ENCODE results near the gene INPP5A. TPM values are rescaled to one million over a fixed set of nuclear protein-coding genes. Genes with fewer than 3 reads are reported as not detected.

INPP5A gene
- total and polyA plus RNA-seq, 2 experiments from 2014 or later: 41.2 to 53.6 TPM

DNA sequence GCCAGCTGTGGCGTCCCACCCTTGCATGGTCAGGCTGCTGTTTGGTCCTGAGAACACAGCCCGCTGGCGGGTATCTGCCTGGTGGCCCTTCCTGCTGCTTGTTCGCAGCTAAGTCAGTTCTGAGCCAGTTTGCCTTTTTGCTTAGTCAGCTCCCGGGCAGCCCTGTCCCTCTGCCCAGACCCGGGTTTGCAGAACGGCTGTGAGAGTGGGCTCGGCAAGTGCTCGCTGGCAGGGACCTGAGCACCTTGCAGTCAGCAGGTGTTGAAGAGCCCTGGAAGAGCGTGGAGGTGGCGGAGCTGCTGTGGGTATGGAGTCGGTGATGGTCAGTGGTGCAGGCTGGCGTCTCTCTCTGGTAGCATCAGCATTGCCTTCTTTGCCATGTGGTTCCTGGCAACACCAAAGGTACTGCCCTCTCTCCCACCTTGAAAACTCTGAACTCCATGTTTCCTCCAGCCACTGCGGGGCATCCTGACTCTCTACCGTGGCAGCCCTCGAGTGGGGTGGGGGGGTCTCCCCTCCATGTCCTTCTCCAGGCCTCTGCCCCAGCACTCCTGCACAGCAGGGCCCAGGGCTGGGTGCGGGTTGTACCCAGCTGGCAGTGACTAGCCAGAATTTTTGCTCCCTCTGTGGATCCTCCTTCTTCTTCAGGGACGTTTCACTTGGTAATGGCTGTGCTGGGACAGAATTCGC lies 4.6 kb downstream of the INPP5A start:
- Histone ChIP-seq H3K4me3 (no peak overlapping the region), H3K4me2 (no peak overlapping the region), H4K20me1 (ENCODE audit: insufficient read depth, poor library complexity, severe bottlenecking) (peaks cover 66% of the 10 kb centered on the region), H3K4me1 (ENCODE audit: insufficient read depth) (peaks cover 40% of the 10 kb centered on the region), H3K9me3 (ENCODE audit: low read depth) (no peaks in the 10 kb centered on the region), H3K9me2 (replicated peaks; ENCODE audit: insufficient read depth) (no peaks in the 10 kb centered on the region), H3K27me3 (no peaks in the 10 kb centered on the region), H3K36me3 (replicated peaks; ENCODE audit: insufficient read depth, low read depth) (no peaks in the 10 kb centered on the region), H2AFZ (no peak overlapping the region), H3K27ac (no peak overlapping the region), H3K79me2 (peaks cover 88% of the 10 kb centered on the region)
- TF ChIP-seq EZH2 (IDR thresholded peaks at IDR 0.05; ENCODE audit: borderline replicate concordance): no peak
- WGBS (ENCODE audit: low lambda C conversion rate, missing lambda C conversion rate): 91% methylated on average over 18 of the region's 19 CpGs
- no peak for DNase-seq (ENCODE audit: low spot score)

DNA sequence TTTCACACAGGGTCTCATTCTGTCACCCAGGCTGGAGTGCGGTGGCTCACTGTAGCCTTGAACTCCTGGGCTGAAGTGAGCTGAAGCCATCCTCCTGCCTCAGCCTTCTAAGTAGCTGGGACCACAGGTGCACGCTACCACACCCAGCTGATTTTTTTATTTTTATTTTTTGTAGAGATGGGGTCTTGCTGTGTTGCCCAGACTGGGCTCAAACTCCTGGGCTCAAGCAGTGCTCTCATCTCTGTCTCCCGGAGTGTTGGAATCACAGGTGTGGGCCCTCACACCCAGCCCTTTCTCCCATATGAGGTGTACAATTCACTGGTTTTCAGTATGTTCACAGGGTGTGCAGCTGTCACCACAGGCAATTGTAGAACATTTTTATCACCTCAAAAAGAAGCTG lies 5.2 kb downstream of the INPP5A start:
- H3K4me1 ChIP-seq (ENCODE audit: insufficient read depth): peaks cover 40% of the 10 kb centered on the region
- no peaks in the 10 kb centered on the region for H3K9me2 ChIP-seq (replicated peaks; ENCODE audit: insufficient read depth)
- no peaks in the 10 kb centered on the region for H3K27me3 ChIP-seq
- H3K9me3 ChIP-seq (ENCODE audit: low read depth): no peaks in the 10 kb centered on the region
- TF ChIP-seq, protein P1, sequence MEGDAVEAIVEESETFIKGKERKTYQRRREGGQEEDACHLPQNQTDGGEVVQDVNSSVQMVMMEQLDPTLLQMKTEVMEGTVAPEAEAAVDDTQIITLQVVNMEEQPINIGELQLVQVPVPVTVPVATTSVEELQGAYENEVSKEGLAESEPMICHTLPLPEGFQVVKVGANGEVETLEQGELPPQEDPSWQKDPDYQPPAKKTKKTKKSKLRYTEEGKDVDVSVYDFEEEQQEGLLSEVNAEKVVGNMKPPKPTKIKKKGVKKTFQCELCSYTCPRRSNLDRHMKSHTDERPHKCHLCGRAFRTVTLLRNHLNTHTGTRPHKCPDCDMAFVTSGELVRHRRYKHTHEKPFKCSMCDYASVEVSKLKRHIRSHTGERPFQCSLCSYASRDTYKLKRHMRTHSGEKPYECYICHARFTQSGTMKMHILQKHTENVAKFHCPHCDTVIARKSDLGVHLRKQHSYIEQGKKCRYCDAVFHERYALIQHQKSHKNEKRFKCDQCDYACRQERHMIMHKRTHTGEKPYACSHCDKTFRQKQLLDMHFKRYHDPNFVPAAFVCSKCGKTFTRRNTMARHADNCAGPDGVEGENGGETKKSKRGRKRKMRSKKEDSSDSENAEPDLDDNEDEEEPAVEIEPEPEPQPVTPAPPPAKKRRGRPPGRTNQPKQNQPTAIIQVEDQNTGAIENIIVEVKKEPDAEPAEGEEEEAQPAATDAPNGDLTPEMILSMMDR (IDR thresholded peaks at IDR 0.05; ENCODE audit: poor library complexity): no peak
- no peak for TF ChIP-seq EZH2 (IDR thresholded peaks at IDR 0.05; ENCODE audit: borderline replicate concordance)
- no peak for TF ChIP-seq EZH2phosphoT487 (IDR thresholded peaks at IDR 0.05; ENCODE audit: low read depth, severe bottlenecking, unreplicated experiment)
- H4K20me1 ChIP-seq (ENCODE audit: insufficient read depth, poor library complexity, severe bottlenecking): peaks cover 72% of the 10 kb centered on the region
- no peak overlapping the region for H2AFZ ChIP-seq
- H3K79me2 ChIP-seq: peaks cover 94% of the 10 kb centered on the region
- H3K27ac ChIP-seq: no peak overlapping the region
- H3K36me3 ChIP-seq (replicated peaks; ENCODE audit: insufficient read depth, low read depth): no peaks in the 10 kb centered on the region
- WGBS (ENCODE audit: low lambda C conversion rate, missing lambda C conversion rate): 98% methylated on average over 3 of the region's 3 CpGs
- H3K4me3 ChIP-seq: no peak overlapping the region
- DNase-seq (ENCODE audit: low spot score): no peak
- no peak overlapping the region for H3K4me2 ChIP-seq

DNA sequence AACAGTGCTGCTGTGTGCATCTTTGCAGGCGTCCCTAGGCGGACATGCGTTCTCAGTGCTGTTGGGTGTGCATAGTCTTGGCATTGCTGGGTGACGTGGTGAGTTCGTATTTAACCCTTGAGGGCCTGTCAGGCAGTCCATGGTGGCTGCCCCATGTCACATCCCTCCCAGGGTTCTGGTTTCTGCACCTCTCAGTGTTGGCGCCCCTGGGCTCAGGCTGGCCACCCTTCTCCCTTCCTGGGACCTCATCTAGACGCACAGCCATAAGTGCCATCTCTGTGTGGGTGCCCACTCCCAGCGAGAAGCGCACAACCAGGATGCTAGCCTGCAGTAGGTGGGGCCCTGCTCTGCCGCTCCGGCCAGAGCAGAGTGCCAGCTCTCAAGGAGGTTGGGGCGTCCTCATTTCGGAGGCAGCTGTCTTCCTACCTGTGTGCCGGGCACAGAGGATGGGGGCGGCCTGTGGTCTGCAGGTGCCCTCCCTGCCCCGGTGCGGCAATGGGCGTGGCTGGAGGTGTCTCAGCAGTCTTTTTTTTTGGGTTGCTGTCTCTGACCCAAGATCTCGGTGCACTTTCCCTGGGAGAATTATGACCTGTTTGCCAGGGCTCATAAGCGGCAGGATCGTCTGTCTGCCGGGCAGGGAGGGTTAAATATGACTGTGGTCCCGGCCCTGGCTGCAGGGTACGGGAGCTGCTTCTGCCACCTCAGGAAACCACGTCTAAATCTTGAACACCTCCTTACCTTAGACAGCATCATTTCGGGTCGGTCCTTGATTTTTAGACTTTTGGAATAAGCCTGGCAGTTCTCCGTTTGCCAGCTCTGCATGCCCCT lies 6.5 kb downstream of the INPP5A start:
- no peaks in the 10 kb centered on the region for H3K36me3 ChIP-seq (replicated peaks; ENCODE audit: insufficient read depth, low read depth)
- no peaks in the 10 kb centered on the region for H3K9me3 ChIP-seq (ENCODE audit: low read depth)
- H3K27me3 ChIP-seq: no peaks in the 10 kb centered on the region
- no peak overlapping the region for H2AFZ ChIP-seq
- peaks cover 77% of the 10 kb centered on the region for H4K20me1 ChIP-seq (ENCODE audit: insufficient read depth, poor library complexity, severe bottlenecking)
- H3K79me2 ChIP-seq: peaks cover 95% of the 10 kb centered on the region
- H3K9me2 ChIP-seq (replicated peaks; ENCODE audit: insufficient read depth): no peaks in the 10 kb centered on the region
- no peak for TF ChIP-seq EZH2 (IDR thresholded peaks at IDR 0.05; ENCODE audit: borderline replicate concordance)
- TF ChIP-seq EZH2phosphoT487 (IDR thresholded peaks at IDR 0.05; ENCODE audit: low read depth, severe bottlenecking, unreplicated experiment): no peak
- TF ChIP-seq, protein P1 (IDR thresholded peaks at IDR 0.05; ENCODE audit: poor library complexity): no peak
- WGBS (ENCODE audit: low lambda C conversion rate, missing lambda C conversion rate): 93% methylated on average over 28 of the region's 28 CpGs
- no peak for DNase-seq (ENCODE audit: low spot score)
- H3K27ac ChIP-seq: no peak overlapping the region
- H3K4me1 ChIP-seq (ENCODE audit: insufficient read depth): peaks cover 30% of the 10 kb centered on the region
- no peak overlapping the region for H3K4me2 ChIP-seq
- no peak overlapping the region for H3K4me3 ChIP-seq
